Central memory CD8-positive, alpha-beta T cell (primary cell): ENCODE measurements around the gene GALNT3.

Source experiments
- ATAC-seq: fragments of 150-1000 bp; cut with Tn5 transposase; replicated peaks from 2 replicates; pipeline ENCODE4 v1.10.0; 2022; ENCODE audit warnings: mild to moderate bottlenecking, moderate FRiP score, moderate number of reproducible peaks; ENCODE audit not compliant: poor library complexity, severe bottlenecking; ENCODE audit errors: extremely low read depth
- DNase-seq, 2 donors: peaks; one replicate each; pipeline ENCODE4 v3.0.0; 2021; ENCODE audit warnings: low spot score in 2 of 2
- H3K27ac Mint-ChIP-seq: one replicate; pipeline ENCODE4 v1.8.0; 2022; ENCODE audit warnings: low read depth, mild to moderate bottlenecking, moderate library complexity, mixed read lengths
- H3K27me3 Mint-ChIP-seq: one replicate; pipeline ENCODE4 v1.8.0; 2022; ENCODE audit warnings: mixed read lengths
- H3K36me3 Mint-ChIP-seq: one replicate; pipeline ENCODE4 v1.8.0; 2022; ENCODE audit warnings: mild to moderate bottlenecking, moderate library complexity, mixed read lengths; ENCODE audit not compliant: insufficient read depth
- H3K4me1 Mint-ChIP-seq: one replicate; pipeline ENCODE4 v1.8.0; 2022; ENCODE audit warnings: mixed read lengths
- H3K4me3 Mint-ChIP-seq: one replicate; pipeline ENCODE4 v1.8.0; 2022; ENCODE audit warnings: mild to moderate bottlenecking, moderate library complexity, mixed read lengths
- H3K9me3 Mint-ChIP-seq: one replicate; pipeline ENCODE4 v1.8.0; 2022; ENCODE audit warnings: mixed read lengths

Gene GALNT3

DNA sequence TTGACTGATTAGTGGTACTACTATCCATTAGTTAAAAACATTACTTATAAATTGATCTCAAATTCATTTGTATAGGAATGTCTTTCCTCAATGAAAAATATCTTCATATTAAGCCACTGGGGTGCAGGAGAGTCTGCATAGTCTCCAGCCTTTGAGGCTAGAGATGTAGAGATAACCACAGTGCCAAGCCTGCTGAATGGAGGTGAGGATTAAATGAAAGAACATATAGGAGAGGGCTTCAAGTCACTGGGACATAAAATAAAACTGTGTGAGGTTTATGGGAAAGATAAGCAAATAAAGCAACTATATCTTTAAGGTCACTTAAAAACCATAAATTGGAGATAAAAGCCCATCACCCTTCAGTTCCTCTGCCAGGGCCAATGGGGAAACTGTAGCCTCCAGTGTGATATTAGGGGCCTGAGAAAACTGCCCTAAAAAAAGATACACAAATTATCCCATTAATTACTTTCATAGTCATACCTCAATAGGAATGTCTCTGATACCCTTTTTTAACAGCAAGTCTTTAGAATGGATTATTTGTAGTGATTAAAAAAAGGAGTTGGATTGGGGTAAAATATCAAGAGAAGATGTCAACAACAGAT lies 27.6 kb downstream of the GALNT3 start:
- H3K4me1 Mint-ChIP-seq = peaks cover 5% of the 10 kb centered on the region
- peaks cover 22% of the 10 kb centered on the region for H3K36me3 Mint-ChIP-seq
- H3K9me3 Mint-ChIP-seq = no peaks in the 10 kb centered on the region
- DNase-seq (no peak), ATAC-seq (no peak)
- H3K27me3 Mint-ChIP-seq = no peaks in the 10 kb centered on the region
- H3K27ac Mint-ChIP-seq = no peak overlapping the region
- no peak overlapping the region for H3K4me3 Mint-ChIP-seq

DNA sequence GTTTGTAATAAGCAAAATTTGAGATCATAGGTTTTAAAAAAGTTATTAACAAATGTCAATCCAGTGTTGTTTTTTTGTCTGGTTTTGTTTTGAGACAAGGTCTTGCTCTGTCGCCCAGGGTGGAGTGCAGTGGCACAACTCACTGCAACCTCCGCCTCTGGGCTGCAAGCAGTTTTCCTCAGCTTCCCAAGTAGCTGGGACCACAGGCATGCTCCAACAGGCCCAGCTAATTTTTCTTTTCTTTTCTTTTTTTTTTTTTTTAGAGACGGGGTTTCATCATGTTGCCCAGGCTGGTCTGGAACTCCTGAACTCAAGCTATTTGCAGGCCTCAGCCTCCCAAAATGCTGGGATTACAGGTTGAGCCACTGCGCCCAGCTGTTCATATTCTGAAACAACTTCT lies 31.3 kb downstream of the GALNT3 start:
- Mint-ChIP-seq H3K9me3 (no peaks in the 10 kb centered on the region), H3K27me3 (no peaks in the 10 kb centered on the region), H3K27ac (no peak overlapping the region), H3K4me3 (no peak overlapping the region), H3K36me3 (peaks cover 25% of the 10 kb centered on the region), H3K4me1 (peaks cover 5% of the 10 kb centered on the region)
- ATAC-seq = no peak
- DNase-seq = no peak

DNA sequence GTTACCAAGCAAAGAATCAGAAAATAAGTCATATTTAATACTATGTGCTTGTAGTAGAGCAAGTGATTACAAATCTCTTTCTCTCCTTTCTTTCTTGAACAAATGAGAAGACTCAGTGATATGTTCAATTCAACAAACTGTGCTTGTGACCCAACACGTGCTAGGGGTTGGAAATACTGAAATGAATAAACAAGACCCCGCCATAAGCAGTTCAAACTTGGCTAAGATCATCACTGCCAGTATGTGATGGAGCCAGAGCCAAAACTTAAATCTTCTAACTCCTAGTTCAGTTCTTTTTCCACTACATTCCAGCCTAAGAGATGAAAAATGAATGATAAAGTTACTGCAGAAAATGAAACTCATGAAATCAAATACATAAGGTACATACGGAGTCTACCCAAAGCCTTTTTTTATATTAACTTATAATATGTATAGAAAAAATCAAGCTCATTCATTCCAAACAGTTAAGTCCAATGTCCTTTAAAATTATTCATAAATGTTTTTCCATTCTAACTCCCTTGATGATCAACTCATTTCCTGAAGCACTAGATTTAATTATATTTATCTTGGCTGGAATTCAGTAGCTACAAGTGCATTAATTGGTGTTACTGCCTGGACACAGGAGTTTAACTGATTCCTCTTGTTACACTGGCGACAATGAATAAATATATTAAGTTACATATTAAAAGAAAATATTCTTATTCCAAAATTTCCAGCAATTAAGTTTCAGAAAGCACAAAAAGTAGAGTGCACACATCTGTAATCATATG lies 36.0 kb downstream of the GALNT3 start:
- no peaks in the 10 kb centered on the region for H3K9me3 Mint-ChIP-seq

DNA sequence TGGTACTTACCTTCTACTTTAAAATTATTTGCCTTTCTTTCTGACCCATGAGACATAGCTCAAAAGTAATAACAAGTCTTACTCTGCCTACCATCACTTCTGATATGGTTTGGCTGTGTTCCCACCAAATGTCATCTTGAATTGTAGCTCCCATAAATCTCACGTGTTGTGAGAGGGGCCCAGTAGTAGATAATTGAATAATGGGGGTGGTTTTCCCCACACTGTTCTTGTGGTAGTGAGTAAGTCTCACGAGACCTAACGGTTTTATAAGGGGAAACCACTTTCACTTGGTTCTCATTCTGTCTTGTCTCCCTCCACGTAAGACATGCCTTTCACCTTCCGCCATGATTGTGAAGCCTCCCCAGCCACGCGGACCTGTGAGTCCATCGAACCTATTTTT lies 47.5 kb downstream of the GALNT3 start:
- H3K27ac Mint-ChIP-seq = no peak overlapping the region
- no peak for DNase-seq
- H3K27me3 Mint-ChIP-seq = no peaks in the 10 kb centered on the region
- H3K4me3 Mint-ChIP-seq = no peak overlapping the region
- H3K4me1 Mint-ChIP-seq = no peaks in the 10 kb centered on the region
- H3K9me3 Mint-ChIP-seq = no peaks in the 10 kb centered on the region
- no peak for ATAC-seq
- H3K36me3 Mint-ChIP-seq = peaks cover 20% of the 10 kb centered on the region

More for the DNA sequence above, 36.0 kb downstream of the GALNT3 start:
- DNase-seq = no peak
- Mint-ChIP-seq H3K27ac (no peak overlapping the region), H3K36me3 (peaks cover 30% of the 10 kb centered on the region), H3K27me3 (no peaks in the 10 kb centered on the region), H3K4me1 (no peaks in the 10 kb centered on the region), H3K4me3 (no peak overlapping the region)
- no peak for ATAC-seq

DNA sequence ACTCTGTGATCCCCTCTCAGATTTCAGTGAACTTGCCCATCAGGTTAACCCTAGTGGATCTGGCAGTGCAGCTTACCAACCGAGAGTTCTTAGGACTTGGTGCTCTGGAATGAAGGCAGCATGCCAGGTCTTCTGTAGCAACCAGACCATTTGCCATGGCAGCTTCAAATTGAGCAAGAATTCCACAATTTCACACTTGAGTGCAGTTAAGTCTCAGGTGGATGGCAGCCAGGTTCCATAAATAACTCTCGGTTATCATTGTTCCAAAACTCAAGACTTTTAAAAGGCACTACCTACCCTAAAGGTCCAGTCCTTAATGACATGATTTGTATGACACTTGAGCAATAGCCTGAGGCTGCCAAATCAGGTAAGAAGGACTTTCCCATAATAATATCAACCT lies 48.1 kb downstream of the GALNT3 start:
- no peaks in the 10 kb centered on the region for H3K4me1 Mint-ChIP-seq
- ATAC-seq = no peak
- peaks cover 20% of the 10 kb centered on the region for H3K36me3 Mint-ChIP-seq
- H3K9me3 Mint-ChIP-seq = no peaks in the 10 kb centered on the region
- H3K4me3 Mint-ChIP-seq = no peak overlapping the region
- no peak overlapping the region for H3K27ac Mint-ChIP-seq
- DNase-seq = no peak
- H3K27me3 Mint-ChIP-seq = no peaks in the 10 kb centered on the region

DNA sequence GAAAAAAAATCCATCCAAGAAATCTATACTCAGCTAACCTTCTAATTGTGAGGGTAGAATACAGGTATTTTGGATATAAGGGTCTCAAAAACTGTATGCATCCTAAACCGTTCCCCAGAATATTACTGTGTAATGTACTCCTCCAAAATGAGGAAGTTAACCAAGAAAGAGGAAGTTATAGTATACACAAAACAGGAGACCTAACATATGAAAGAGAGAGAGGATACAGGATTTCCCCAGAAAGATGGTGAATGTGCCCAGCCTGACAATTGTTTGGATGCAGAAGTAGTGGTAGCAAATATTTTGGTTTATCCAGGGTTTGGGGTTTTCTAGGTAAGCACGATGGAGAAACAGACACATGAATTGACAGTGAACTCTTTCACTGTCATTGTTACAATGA lies 50.6 kb downstream of the GALNT3 start:
- ATAC-seq = peak; percentile 32

DNA sequence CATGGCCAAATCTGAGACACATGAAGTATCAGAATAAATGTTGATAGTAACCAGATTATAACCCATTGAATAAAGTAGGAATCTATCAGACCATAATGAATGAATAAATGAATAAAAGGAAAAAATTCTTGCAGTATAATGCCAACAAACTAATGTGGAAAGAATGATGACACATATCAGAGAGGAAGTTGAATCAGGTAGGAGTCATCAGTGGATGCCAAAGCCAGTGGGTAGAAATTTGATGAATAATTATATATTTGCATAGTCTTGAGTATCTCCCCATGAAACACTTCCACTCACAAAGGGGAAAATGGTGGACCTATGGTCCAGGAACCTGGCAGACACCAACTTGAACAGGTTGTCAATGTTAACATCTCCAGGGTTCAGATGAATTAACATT lies 68.6 kb downstream of the GALNT3 start:
- Mint-ChIP-seq H3K4me1 (no peaks in the 10 kb centered on the region), H3K4me3 (no peak overlapping the region), H3K27ac (no peak overlapping the region), H3K27me3 (peaks cover 50% of the 10 kb centered on the region), H3K9me3 (no peaks in the 10 kb centered on the region), H3K36me3 (no peaks in the 10 kb centered on the region)
- no peak for DNase-seq
- no peak for ATAC-seq

More for the DNA sequence above, 50.6 kb downstream of the GALNT3 start:
- H3K4me1 Mint-ChIP-seq = no peaks in the 10 kb centered on the region
- no peak overlapping the region for H3K4me3 Mint-ChIP-seq
- no peak overlapping the region for H3K27ac Mint-ChIP-seq
- no peaks in the 10 kb centered on the region for H3K9me3 Mint-ChIP-seq
- DNase-seq = no peak
- H3K36me3 Mint-ChIP-seq = peaks cover 15% of the 10 kb centered on the region
- no peaks in the 10 kb centered on the region for H3K27me3 Mint-ChIP-seq

DNA sequence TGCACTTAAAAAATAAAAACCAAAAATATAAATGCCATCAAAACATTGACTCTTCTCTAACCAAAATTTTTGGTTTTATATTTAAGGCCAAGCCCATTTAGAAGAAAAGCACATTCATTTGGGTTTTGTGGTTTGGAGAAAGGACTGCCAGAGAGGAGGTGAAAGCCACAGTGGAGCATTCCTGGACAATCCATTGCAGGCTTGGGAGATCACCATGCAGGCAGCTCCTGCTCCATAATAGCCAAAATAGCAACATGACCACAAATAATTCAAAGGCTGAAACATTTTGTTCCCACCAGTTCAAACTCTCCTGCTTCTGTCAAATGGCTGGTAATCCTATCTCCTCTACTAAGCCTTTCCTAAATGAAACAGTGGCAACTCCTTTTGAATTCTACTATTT lies 73.5 kb downstream of the GALNT3 start:
- no peak for ATAC-seq
- H3K4me3 Mint-ChIP-seq = no peak overlapping the region
- DNase-seq = no peak
- H3K4me1 Mint-ChIP-seq = no peaks in the 10 kb centered on the region
- peaks cover 77% of the 10 kb centered on the region for H3K27me3 Mint-ChIP-seq
- H3K9me3 Mint-ChIP-seq = no peaks in the 10 kb centered on the region
- no peak overlapping the region for H3K27ac Mint-ChIP-seq
- peaks cover 1% of the 10 kb centered on the region for H3K36me3 Mint-ChIP-seq

DNA sequence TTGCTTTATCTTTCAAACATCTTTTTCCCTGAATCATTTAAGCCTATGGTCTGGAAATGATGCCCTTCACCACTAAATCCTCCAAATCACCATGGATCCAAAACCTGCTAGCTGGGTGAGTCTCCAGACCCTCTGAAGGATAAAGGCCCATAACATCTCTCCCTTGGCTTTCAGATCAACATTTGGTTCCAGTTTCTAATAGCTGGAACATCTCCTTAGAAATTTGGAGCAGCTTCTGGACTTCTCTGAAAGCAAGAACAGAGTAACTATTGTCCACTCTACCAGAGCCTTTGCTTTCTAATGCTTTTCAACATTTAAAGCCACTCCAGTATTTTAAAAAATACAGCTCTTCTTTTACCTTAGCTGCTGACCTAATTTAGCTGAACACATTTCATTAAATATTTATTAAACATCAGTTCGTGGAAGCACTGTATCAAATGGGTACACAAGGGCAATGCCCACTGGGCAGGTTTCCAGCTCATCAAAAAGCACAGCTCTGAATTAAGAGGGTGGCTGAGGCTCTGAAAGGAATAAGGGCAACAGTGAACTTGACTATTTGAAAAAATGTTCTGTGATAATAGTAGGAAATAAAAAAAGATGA lies 75.3 kb downstream of the GALNT3 start:
- Mint-ChIP-seq H3K27me3 (peaks cover 59% of the 10 kb centered on the region), H3K27ac (no peak overlapping the region), H3K36me3 (peaks cover 2% of the 10 kb centered on the region), H3K4me1 (no peaks in the 10 kb centered on the region), H3K4me3 (no peak overlapping the region), H3K9me3 (no peaks in the 10 kb centered on the region)
- ATAC-seq = no peak
- DNase-seq = no peak

DNA sequence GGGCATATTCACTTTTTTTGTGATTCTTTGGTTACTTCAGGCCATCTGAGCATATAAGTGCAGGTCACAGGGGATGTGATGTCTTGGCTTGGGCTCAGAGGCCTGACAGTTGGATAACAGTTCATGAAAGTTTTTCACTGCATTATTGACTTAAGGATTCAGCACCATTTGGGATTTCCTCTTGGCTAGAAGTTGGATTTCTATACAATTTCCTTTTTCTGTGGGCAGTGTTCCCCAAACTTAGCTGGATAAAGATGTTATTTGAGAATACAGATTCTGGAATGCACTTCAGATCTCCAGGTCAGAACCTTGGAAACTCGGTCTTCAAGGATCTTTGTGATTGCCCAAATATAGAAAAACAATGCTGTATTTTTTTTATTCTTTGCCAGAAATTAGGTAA lies 78.0 kb downstream of the GALNT3 start:
- Mint-ChIP-seq H3K9me3 (no peaks in the 10 kb centered on the region), H3K4me3 (no peak overlapping the region), H3K36me3 (peaks cover 2% of the 10 kb centered on the region), H3K4me1 (no peaks in the 10 kb centered on the region), H3K27ac (no peak overlapping the region), H3K27me3 (peaks cover 41% of the 10 kb centered on the region)
- DNase-seq = no peak
- no peak for ATAC-seq

DNA sequence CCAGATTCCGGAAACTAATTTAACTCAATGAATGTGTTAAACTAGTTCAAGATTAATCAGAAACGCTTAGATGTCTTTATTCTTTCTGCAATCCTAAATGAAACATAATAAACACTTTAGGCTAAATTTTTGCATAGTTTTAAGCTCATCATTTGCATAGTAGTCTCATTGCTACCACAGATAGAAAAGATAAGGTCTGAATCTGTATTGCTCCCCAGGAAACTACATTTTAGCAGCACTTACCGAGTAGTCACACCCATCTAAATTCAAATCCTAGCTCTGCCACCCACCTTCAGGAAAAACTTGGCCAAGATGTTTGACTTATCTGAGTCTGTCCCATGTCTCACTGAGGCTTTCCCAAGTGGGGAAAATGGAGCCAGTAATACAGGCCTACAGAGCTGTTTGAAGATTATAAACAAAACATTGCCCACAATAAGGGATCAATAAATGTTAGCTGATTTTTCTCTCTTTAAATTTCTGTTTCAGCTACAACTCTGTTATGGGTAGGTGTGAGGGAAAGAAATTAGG lies 87.0 kb downstream of the GALNT3 start:
- Mint-ChIP-seq H3K9me3 (peaks cover 9% of the 10 kb centered on the region), H3K4me1 (no peaks in the 10 kb centered on the region), H3K27me3 (peaks cover 48% of the 10 kb centered on the region), H3K36me3 (no peaks in the 10 kb centered on the region), H3K4me3 (no peak overlapping the region), H3K27ac (no peak overlapping the region)
- no peak for ATAC-seq
- DNase-seq = no peak

DNA sequence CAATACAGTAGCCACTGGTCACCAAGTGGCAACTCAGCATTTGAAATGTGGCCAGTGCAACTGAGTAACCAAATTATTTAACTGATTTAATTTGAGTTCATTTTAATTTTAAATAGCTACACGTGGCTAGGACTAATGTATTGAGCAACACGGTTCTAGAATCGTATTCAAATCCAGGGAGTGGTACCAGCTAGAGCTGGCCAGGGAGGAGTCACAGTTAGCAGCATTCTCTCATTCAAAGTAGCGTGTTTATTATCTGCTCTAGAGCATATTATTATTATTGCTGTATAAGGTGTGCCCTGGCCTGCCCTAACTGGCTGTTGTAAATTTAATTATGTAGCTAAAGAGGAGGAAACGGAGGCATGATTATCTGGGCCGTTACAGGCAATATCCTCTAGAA lies 92.9 kb downstream of the GALNT3 start:
- Mint-ChIP-seq H3K9me3 (no peaks in the 10 kb centered on the region), H3K27ac (no peak overlapping the region), H3K4me3 (no peak overlapping the region), H3K4me1 (no peaks in the 10 kb centered on the region), H3K27me3 (peaks cover 38% of the 10 kb centered on the region), H3K36me3 (no peaks in the 10 kb centered on the region)
- no peak for DNase-seq
- ATAC-seq = no peak

DNA sequence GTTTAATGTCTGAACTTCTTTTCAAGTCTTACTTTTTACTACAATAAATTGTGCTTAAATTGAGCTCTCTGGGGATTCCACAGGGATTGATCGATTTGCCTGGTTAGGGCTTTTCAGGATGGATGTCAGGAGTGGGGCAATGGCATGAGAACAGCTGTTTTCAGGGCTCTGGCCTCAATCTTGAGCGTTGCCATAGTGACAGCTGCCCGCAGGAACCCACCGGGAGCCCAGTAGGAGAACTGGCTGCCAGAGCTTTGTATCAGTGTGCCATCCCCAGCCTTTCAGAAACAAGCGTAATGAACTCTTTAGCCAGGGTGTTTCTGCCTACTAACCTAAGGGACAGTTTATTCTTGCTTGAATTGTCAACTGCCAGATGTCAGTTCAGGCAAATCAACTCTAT lies 93.5 kb downstream of the GALNT3 start:
- peaks cover 39% of the 10 kb centered on the region for H3K27me3 Mint-ChIP-seq
- no peak overlapping the region for H3K4me3 Mint-ChIP-seq
- H3K27ac Mint-ChIP-seq = no peak overlapping the region
- H3K4me1 Mint-ChIP-seq = no peaks in the 10 kb centered on the region
- no peaks in the 10 kb centered on the region for H3K36me3 Mint-ChIP-seq
- no peak for DNase-seq
- no peaks in the 10 kb centered on the region for H3K9me3 Mint-ChIP-seq
- no peak for ATAC-seq
